GM18519 (cell line): Measurements from ENCODE around the gene STXBP3.
"Not testable (repeated sequence)": the region's sequence is repeated elsewhere in the genome, so short reads cannot be mapped to it uniquely, and the experiment has no call there.

Source experiments
- ATAC-seq: cut with Tn5 transposase; IDR thresholded peaks from one replicate; pipeline ENCODE4 v1.9.1; 2021; ENCODE audit warnings: mild to moderate bottlenecking, moderate library complexity; ENCODE audit not compliant: unreplicated experiment, low FRiP score

The STXBP3 gene

GRCh38 chr1:108728327-108728923 lies 18.0 kb upstream of the STXBP3 start:
- no peak for ATAC-seq

GRCh38 chr1:108729481-108729880 lies 17.0 kb upstream of the STXBP3 start:
- ATAC-seq: no peak

- no peak for ATAC-seq
These were observed 14.1 kb upstream of the STXBP3 start for GRCh38 chr1:108732398-108732797.

- ATAC-seq: no peak
These were observed 12.2 kb upstream of the STXBP3 start for GRCh38 chr1:108734171-108734865.

GRCh38 chr1:108742253-108742652 lies 4.2 kb upstream of the STXBP3 start:
- ATAC-seq: no peak

- no peak for ATAC-seq
These were observed 493 bp upstream of the STXBP3 start for GRCh38 chr1:108745980-108746381.

GRCh38 chr1:108747171-108747850 lies 837 bp downstream of the STXBP3 start:
- ATAC-seq: peak; percentile 9

- no peak for ATAC-seq
These were observed 1.4 kb downstream of the STXBP3 start for GRCh38 chr1:108747898-108748297.

GRCh38 chr1:108749081-108749480 lies 2.6 kb downstream of the STXBP3 start:
- ATAC-seq: no peak

- no peak for ATAC-seq
These were observed 4.2 kb downstream of the STXBP3 start for GRCh38 chr1:108750476-108751181.

- no peak for ATAC-seq
These were observed 6.9 kb downstream of the STXBP3 start for GRCh38 chr1:108753363-108753762.

GRCh38 chr1:108758796-108759195 lies 12.3 kb downstream of the STXBP3 start:
- ATAC-seq: no peak

- ATAC-seq: no peak
These were observed 20.6 kb downstream of the STXBP3 start for GRCh38 chr1:108767115-108767514.

- ATAC-seq: no peak
These were observed 21.2 kb downstream of the STXBP3 start for GRCh38 chr1:108767708-108768107.

GRCh38 chr1:108777839-108778238 lies 31.4 kb downstream of the STXBP3 start:
- ATAC-seq: no peak

GRCh38 chr1:108779455-108779854 lies 33.0 kb downstream of the STXBP3 start:
- ATAC-seq: no peak

GRCh38 chr1:108780937-108781574 lies 34.6 kb downstream of the STXBP3 start:
- no peak for ATAC-seq

GRCh38 chr1:108781575-108781944 lies 35.1 kb downstream of the STXBP3 start:
- not testable (repeated sequence) for ATAC-seq

- no peak for ATAC-seq
These were observed 38.8 kb downstream of the STXBP3 start for GRCh38 chr1:108785264-108785663.

- ATAC-seq: no peak
These were observed 39.4 kb downstream of the STXBP3 start for GRCh38 chr1:108785880-108786279.

- no peak for ATAC-seq
These were observed 45.3 kb downstream of the STXBP3 start for GRCh38 chr1:108791790-108792189.
